SK-N-SH (cell line): ENCODE results near the gene ATP8B3. TPM values are rescaled to one million over a fixed set of nuclear protein-coding genes. Genes with fewer than 3 reads are reported as not detected.

Source experiments
- CTCF ChIA-PET: fragments of 300-600, 350-600 bp; formaldehyde crosslinking; extraction: SDS; loops from one replicate; lab custom pipeline; 2021; lab: Yijun Ruan, JAX
- POLR2A ChIA-PET: fragments of 350-600 bp; sonication (Branson Sonifier 250); formaldehyde crosslinking; extraction: SDS; loops from one replicate; lab custom pipeline; 2020; ENCODE audit warnings: antibody characterized with exemption, inconsistent platforms; lab: Yijun Ruan, JAX
- DNase-seq: peaks from one replicate; pipeline ENCODE4 v3.0.0; 2012
- H2AFZ ChIP-seq: fragments of 200-600 bp; sonication (generic); 2 replicates; pipeline ENCODE4 v1.8.1; 2016; ENCODE audit warnings: antibody characterized with exemption, mild to moderate bottlenecking, low read depth
- H3F3A ChIP-seq: fragments of 200-600 bp; sonication (generic); replicated peaks from 2 replicates; pipeline ENCODE3; 2016; ENCODE audit warnings: antibody characterized with exemption, mild to moderate bottlenecking; ENCODE audit not compliant: insufficient read depth
- H3K27ac ChIP-seq, 2 experiments: fragments of 200-500 bp in 1 of 2; fragments of 200-600 bp in 1 of 2; sonication (Bioruptor generic) in 1 of 2; sonication (generic), shearing (Covaris generic) in 1 of 2; 2 replicates each; pipeline versions ENCODE4 v1.5.1 to v1.6.1; 2014 to 2016; ENCODE audit warnings: low read depth in 2 of 2, inconsistent platforms in 1 of 2, low read length in 1 of 2, mild to moderate bottlenecking in 1 of 2, mixed read lengths in 1 of 2
- H3K27me3 ChIP-seq: fragments of 200-600 bp; sonication (generic), shearing (Covaris generic); 2 replicates; pipeline ENCODE4 v1.6.1; 2016; ENCODE audit warnings: mixed run types; ENCODE audit not compliant: insufficient read depth
- H3K36me3 ChIP-seq, 2 experiments: fragments of 200-500 bp in 1 of 2; fragments of 200-600 bp in 1 of 2; sonication (Bioruptor generic) in 1 of 2; sonication (generic) in 1 of 2; replicated peaks in 1 of 2; 2 replicates each; pipeline versions ENCODE3 to v1.5.1; 2014 to 2016; ENCODE audit warnings: low read length in 1 of 2, mild to moderate bottlenecking in 1 of 2; ENCODE audit not compliant: insufficient read depth in 2 of 2, control insufficient read depth in 1 of 2
- H3K4me1 ChIP-seq, 2 experiments: fragments of 200-500 bp in 1 of 2; fragments of 200-600 bp in 1 of 2; sonication (Bioruptor generic) in 1 of 2; sonication (generic), shearing (Covaris generic) in 1 of 2; 2 replicates each; pipeline versions ENCODE4 v1.5.1 to v1.6.1; 2014 to 2016; ENCODE audit warnings: low read depth in 1 of 2, low read length in 1 of 2, mixed run types in 1 of 2; ENCODE audit not compliant: insufficient read depth in 2 of 2, control insufficient read depth in 1 of 2
- H3K4me2 ChIP-seq: fragments of 200-600 bp; sonication (generic), shearing (Covaris generic); 2 replicates; pipeline ENCODE4 v1.6.1; 2017; ENCODE audit warnings: mixed run types
- H3K4me3 ChIP-seq, 2 experiments: fragments of 200-500 bp in 1 of 2; fragments of 200-600 bp in 1 of 2; sonication (Bioruptor generic) in 1 of 2; sonication (generic), shearing (Covaris generic) in 1 of 2; 2 replicates each; pipeline versions ENCODE4 v1.5.1 to v1.8.1; 2014 to 2016; ENCODE audit warnings: low read depth in 2 of 2, inconsistent platforms in 1 of 2, low read length in 1 of 2, mild to moderate bottlenecking in 1 of 2, mixed read lengths in 1 of 2, moderate library complexity in 1 of 2
- H3K79me2 ChIP-seq: fragments of 200-600 bp; sonication (generic); 2 replicates; pipeline ENCODE4 v1.8.1; 2017; ENCODE audit warnings: mild to moderate bottlenecking; ENCODE audit not compliant: insufficient read depth
- H3K9ac ChIP-seq: fragments of 200-600 bp; sonication (generic); 2 replicates; pipeline ENCODE4 v1.6.1; 2017; ENCODE audit warnings: mixed run types
- H3K9me2 ChIP-seq: fragments of 200-600 bp; sonication (generic); 2 replicates; pipeline ENCODE4 v1.6.1; 2017; ENCODE audit warnings: mixed run types
- H3K9me3 ChIP-seq: fragments of 200-600 bp; sonication (generic); 2 replicates; pipeline ENCODE4 v1.6.1; 2017; ENCODE audit warnings: mixed run types, mild to moderate bottlenecking, moderate library complexity
- H4K20me1 ChIP-seq: fragments of 200-600 bp; sonication (generic); 2 replicates; pipeline ENCODE4 v1.6.1; 2017; ENCODE audit warnings: mild to moderate bottlenecking, mixed run types; ENCODE audit not compliant: insufficient read depth
- CHD2 ChIP-seq: fragments of 150-350 bp; IDR thresholded peaks from 2 replicates; pipeline ENCODE4 v1.6.1; 2018; ENCODE audit warnings: low read length; ENCODE audit not compliant: partially characterized antibody
- EP300 ChIP-seq, 2 experiments: IDR thresholded peaks; 2 replicates each; pipeline versions ENCODE4 v1.4.0 to v1.6.1; 2012; ENCODE audit warnings: borderline replicate concordance in 1 of 2, low read depth in 1 of 2, low read length in 1 of 2
- EZH2phosphoT487 ChIP-seq: fragments of 200-600 bp; sonication (generic); IDR thresholded peaks from 2 replicates; pipeline ENCODE4 v1.6.1; 2017; ENCODE audit warnings: low read depth, mixed run types, mild to moderate bottlenecking, antibody characterized with exemption, moderate library complexity, borderline replicate concordance
- FOSL2 ChIP-seq: IDR thresholded peaks from 2 replicates; pipeline ENCODE4 v1.4.0; 2012; ENCODE audit warnings: low read depth, mild to moderate bottlenecking, moderate library complexity, borderline replicate concordance
- GATA2 ChIP-seq: sonication (generic); formaldehyde crosslinking; IDR thresholded peaks from 2 replicates; pipeline ENCODE4 v1.5.0; 2020; ENCODE audit warnings: mild to moderate bottlenecking, missing genetic modification reagents
- JUND ChIP-seq: IDR thresholded peaks from 2 replicates; pipeline ENCODE4 v1.4.0; 2012
- MEF2A ChIP-seq: IDR thresholded peaks from 2 replicates; pipeline ENCODE4 v1.4.0; 2012; ENCODE audit warnings: low read depth, borderline replicate concordance
- MXI1 ChIP-seq: IDR thresholded peaks from 2 replicates; pipeline ENCODE4 v1.6.1; 2012; ENCODE audit warnings: mild to moderate bottlenecking, low read depth, low read length, improper control_type of control experiment
- POLR2AphosphoS5 ChIP-seq: IDR thresholded peaks from 2 replicates; pipeline ENCODE4 v1.6.1; 2012; ENCODE audit warnings: low read depth, low read length
- RAD21 ChIP-seq: IDR thresholded peaks from 2 replicates; pipeline ENCODE4 v1.6.1; 2012; ENCODE audit warnings: mild to moderate bottlenecking, low read length
- RFX5 ChIP-seq: IDR thresholded peaks from 2 replicates; pipeline ENCODE4 v1.6.1; 2012; ENCODE audit warnings: mild to moderate bottlenecking, improper control_type of control experiment, low read length
- SMC3 ChIP-seq: IDR thresholded peaks from 2 replicates; pipeline ENCODE4 v1.6.1; 2012; ENCODE audit warnings: low read depth, low read length, improper control_type of control experiment
- TAF1 ChIP-seq: IDR thresholded peaks from 2 replicates; pipeline ENCODE4 v1.6.1; 2012; ENCODE audit warnings: low read depth, mild to moderate bottlenecking, low read length, moderate library complexity, borderline replicate concordance
- YY1 ChIP-seq: IDR thresholded peaks from 2 replicates; pipeline ENCODE4 v1.4.0; 2012; ENCODE audit warnings: low read depth, mild to moderate bottlenecking
- WGBS: methylation state at CpG from one replicate; pipeline ENCODE4 v1.1.6; 2017; ENCODE audit warnings: low lambda C conversion rate; 5-methylcytosine and 5-hydroxymethylcytosine counted together
- polyA plus RNA-seq, 3 experiments: library from polyadenylated mRNA; depleted of rRNA; stranded (reverse); fragments of >200 nt; gene quantifications; 2 replicates each; pipeline ENCODE4 v1.2.3, GENCODE V29; 2012
- TF ChIP-seq, protein P1 (sequence below): IDR thresholded peaks from 2 replicates; pipeline ENCODE4 v1.4.0; 2012; ENCODE audit warnings: low read depth, borderline replicate concordance
- TF ChIP-seq, protein P2 (sequence below): IDR thresholded peaks from 2 replicates; pipeline ENCODE4; 2012
- TF ChIP-seq, protein P3 (sequence below): fragments of 200-600 bp; sonication (generic); IDR thresholded peaks from 2 replicates; pipeline ENCODE4 v1.6.1; 2017; ENCODE audit warnings: antibody characterized with exemption, mild to moderate bottlenecking, moderate library complexity
- TF ChIP-seq, protein P4 (sequence below): fragments of 150-350 bp; IDR thresholded peaks from 2 replicates; pipeline ENCODE4 v1.6.1; 2016; ENCODE audit warnings: mild to moderate bottlenecking, low read depth, low read length

Gene ATP8B3
- polyA plus RNA-seq, 1 of the 3 experiments (the other 2 are of a cell fraction), result 8.0 TPM

DNA sequence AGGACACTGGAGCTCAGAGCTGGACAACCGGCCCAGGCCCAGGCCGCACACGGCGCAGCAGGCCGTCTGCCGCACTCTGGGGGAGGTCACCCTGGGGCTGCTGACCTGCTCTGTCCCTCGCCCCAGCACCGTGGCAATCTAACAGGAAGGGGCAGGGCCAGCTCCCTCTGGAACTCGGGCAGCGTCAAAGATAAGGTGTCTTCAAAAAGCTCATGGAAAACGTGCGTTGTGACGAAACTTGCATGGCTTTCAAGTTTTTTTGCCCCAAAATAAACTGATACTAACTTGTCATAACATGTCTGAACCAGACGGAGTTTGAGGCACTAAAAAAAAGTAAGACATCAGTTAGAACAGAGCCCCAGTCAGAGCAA, 12.2 kb upstream of the ATP8B3 start:
- peaks cover 6% of the 10 kb centered on the region for H3F3A ChIP-seq
- no peak overlapping the region for H3K4me2 ChIP-seq
- DNase-seq, result no peak
- H3K4me3 ChIP-seq, result no peak overlapping the region
- ChIA-PET CTCF (interaction anchor here (0.7 to 8.1 kb wide), 5 partner anchors 16 to 152 kb away, joined by 3 to 188 read pairs (median 6); no protein-coding TSS in a partner anchor), POLR2A (no interaction called here)
- H3K4me1 ChIP-seq, result peaks cover 0 to 7% of the 10 kb centered on the region in 2 experiments; a peak in 1 of 4 replicates
- peaks cover 30% of the 10 kb centered on the region for H3K79me2 ChIP-seq
- H3K9me2 ChIP-seq, result no peaks in the 10 kb centered on the region
- no peak overlapping the region for H2AFZ ChIP-seq
- H4K20me1 ChIP-seq, result peaks cover 14% of the 10 kb centered on the region; the same call in 1 of the 2 replicates
- H3K27ac ChIP-seq, result no peak overlapping the region; a peak in 1 of 4 replicates
- TF ChIP-seq, protein P1, sequence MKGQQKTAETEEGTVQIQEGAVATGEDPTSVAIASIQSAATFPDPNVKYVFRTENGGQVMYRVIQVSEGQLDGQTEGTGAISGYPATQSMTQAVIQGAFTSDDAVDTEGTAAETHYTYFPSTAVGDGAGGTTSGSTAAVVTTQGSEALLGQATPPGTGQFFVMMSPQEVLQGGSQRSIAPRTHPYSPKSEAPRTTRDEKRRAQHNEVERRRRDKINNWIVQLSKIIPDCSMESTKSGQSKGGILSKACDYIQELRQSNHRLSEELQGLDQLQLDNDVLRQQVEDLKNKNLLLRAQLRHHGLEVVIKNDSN, result no peak
- TF ChIP-seq YY1, result no peak
- no peak for TF ChIP-seq RAD21
- no peak for TF ChIP-seq MXI1
- TF ChIP-seq, protein P2, sequence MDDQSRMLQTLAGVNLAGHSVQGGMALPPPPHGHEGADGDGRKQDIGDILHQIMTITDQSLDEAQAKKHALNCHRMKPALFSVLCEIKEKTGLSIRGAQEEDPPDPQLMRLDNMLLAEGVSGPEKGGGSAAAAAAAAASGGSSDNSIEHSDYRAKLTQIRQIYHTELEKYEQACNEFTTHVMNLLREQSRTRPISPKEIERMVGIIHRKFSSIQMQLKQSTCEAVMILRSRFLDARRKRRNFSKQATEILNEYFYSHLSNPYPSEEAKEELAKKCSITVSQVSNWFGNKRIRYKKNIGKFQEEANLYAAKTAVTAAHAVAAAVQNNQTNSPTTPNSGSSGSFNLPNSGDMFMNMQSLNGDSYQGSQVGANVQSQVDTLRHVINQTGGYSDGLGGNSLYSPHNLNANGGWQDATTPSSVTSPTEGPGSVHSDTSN, result no peak
- TF ChIP-seq, all 33 proteins: peak for 0
- WGBS, result 96% methylated on average over 9 of the region's 14 CpGs
- Histone ChIP-seq H3K27me3 (no peaks in the 10 kb centered on the region), H3K9ac (no peak overlapping the region), H3K9me3 (no peaks in the 10 kb centered on the region), H3K36me3 (peaks cover 15 to 40% of the 10 kb centered on the region in 2 experiments)

DNA sequence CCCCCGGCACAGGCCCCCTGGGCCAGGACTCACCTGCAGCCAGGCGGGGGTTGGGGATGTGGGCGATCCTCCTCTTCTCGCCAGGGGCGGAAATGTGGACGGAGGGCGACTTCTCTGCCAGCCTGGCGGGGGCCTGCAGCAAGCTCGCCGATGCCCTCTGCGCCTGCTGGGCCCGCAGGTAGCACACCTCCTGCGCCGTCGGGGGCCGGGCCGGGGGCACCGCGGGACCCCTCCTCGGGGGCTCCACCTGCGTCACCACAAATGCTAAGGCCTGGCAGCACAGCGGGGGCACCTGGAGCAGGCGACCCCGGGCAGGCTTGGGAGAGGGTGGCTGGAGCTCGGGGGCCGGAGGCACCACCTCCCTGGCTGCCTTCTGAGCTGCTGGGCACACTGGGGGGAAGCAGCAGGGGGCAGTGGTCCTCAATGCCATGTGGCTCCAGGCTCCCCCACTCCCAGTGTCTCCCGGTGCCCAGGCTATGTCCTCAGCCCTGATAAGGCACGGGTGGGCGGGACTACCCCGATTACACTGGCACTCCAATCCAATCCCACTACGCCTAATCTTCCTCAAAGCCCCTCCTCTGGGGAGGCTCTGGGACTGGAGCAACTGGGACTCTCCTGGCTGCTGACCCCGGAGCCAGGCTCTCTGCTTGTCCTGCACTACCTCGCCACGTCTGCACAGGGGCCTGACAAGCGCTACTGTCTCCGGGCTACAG, 11.6 kb upstream of the ATP8B3 start:
- H3K4me2 ChIP-seq, result no peak overlapping the region
- no peak overlapping the region for H3K4me3 ChIP-seq
- no peaks in the 10 kb centered on the region for H3K27me3 ChIP-seq
- peaks cover 25% of the 10 kb centered on the region; the same call in 1 of the 2 replicates for H3K79me2 ChIP-seq
- H2AFZ ChIP-seq, result no peak overlapping the region
- peaks cover 6% of the 10 kb centered on the region for H3F3A ChIP-seq
- no peaks in the 10 kb centered on the region for H3K9me2 ChIP-seq
- H4K20me1 ChIP-seq, result peaks cover 14% of the 10 kb centered on the region; the same call in 1 of the 2 replicates
- POLR2A ChIA-PET, result no interaction called here
- H3K9me3 ChIP-seq, result no peaks in the 10 kb centered on the region
- 94% methylated on average over 16 of the region's 36 CpGs for WGBS
- no peak overlapping the region for H3K9ac ChIP-seq
- H3K4me1 ChIP-seq, result peaks cover 0 to 7% of the 10 kb centered on the region in 2 experiments; a peak in 1 of 4 replicates
- no peak overlapping the region; a peak in 1 of 4 replicates for H3K27ac ChIP-seq
- DNase-seq, result peak; percentile 55
- CTCF ChIA-PET, result interaction anchor here (0.7 to 8.1 kb wide), 5 partner anchors 17 to 151 kb away, joined by 3 to 188 read pairs (median 6); no protein-coding TSS in a partner anchor
- peaks cover 15 to 44% of the 10 kb centered on the region in 2 experiments for H3K36me3 ChIP-seq
- TF ChIP-seq SMC3 (no peak), POLR2AphosphoS5 (no peak), GATA2 (CRISPR knock-in tag) (no peak), RFX5 (no peak), EZH2phosphoT487 (no peak), YY1 (no peak), JUND (no peak), MEF2A (no peak), CHD2 (no peak), EP300 (IDR thresholded peaks at IDR 0.05; ENCODE audit: borderline replicate concordance in 1 of 2, low read depth in 1 of 2, low read length in 1 of 2) (no peak), RAD21 (no peak), FOSL2 (no peak), TAF1 (no peak)
- TF ChIP-seq, protein P3, sequence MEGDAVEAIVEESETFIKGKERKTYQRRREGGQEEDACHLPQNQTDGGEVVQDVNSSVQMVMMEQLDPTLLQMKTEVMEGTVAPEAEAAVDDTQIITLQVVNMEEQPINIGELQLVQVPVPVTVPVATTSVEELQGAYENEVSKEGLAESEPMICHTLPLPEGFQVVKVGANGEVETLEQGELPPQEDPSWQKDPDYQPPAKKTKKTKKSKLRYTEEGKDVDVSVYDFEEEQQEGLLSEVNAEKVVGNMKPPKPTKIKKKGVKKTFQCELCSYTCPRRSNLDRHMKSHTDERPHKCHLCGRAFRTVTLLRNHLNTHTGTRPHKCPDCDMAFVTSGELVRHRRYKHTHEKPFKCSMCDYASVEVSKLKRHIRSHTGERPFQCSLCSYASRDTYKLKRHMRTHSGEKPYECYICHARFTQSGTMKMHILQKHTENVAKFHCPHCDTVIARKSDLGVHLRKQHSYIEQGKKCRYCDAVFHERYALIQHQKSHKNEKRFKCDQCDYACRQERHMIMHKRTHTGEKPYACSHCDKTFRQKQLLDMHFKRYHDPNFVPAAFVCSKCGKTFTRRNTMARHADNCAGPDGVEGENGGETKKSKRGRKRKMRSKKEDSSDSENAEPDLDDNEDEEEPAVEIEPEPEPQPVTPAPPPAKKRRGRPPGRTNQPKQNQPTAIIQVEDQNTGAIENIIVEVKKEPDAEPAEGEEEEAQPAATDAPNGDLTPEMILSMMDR, result no peak
- TF ChIP-seq, protein P4, sequence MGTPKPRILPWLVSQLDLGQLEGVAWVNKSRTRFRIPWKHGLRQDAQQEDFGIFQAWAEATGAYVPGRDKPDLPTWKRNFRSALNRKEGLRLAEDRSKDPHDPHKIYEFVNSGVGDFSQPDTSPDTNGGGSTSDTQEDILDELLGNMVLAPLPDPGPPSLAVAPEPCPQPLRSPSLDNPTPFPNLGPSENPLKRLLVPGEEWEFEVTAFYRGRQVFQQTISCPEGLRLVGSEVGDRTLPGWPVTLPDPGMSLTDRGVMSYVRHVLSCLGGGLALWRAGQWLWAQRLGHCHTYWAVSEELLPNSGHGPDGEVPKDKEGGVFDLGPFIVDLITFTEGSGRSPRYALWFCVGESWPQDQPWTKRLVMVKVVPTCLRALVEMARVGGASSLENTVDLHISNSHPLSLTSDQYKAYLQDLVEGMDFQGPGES, result no peak
